GM12875 (cell line): ENCODE data around the gene CACNA1C.

Experiments
- H3K4me3 ChIP-seq: one replicate; pipeline ENCODE4 v1.5.1; 2011; ENCODE audit warnings: low read depth, low read length, control low read depth
- TF ChIP-seq, protein P1 (sequence below): IDR thresholded peaks from 2 replicates; pipeline ENCODE4 v1.5.1; 2011; ENCODE audit warnings: low read depth, mild to moderate bottlenecking, control low read depth, inconsistent platforms, low read length, moderate library complexity, borderline replicate concordance; ENCODE audit not compliant: insufficient read depth

Gene CACNA1C

GRCh38 chr12:2013086-2013485 lies 39.7 kb upstream of the CACNA1C start:
- TF ChIP-seq, protein P1, sequence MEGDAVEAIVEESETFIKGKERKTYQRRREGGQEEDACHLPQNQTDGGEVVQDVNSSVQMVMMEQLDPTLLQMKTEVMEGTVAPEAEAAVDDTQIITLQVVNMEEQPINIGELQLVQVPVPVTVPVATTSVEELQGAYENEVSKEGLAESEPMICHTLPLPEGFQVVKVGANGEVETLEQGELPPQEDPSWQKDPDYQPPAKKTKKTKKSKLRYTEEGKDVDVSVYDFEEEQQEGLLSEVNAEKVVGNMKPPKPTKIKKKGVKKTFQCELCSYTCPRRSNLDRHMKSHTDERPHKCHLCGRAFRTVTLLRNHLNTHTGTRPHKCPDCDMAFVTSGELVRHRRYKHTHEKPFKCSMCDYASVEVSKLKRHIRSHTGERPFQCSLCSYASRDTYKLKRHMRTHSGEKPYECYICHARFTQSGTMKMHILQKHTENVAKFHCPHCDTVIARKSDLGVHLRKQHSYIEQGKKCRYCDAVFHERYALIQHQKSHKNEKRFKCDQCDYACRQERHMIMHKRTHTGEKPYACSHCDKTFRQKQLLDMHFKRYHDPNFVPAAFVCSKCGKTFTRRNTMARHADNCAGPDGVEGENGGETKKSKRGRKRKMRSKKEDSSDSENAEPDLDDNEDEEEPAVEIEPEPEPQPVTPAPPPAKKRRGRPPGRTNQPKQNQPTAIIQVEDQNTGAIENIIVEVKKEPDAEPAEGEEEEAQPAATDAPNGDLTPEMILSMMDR: no peak
- H3K4me3 ChIP-seq: no peak overlapping the region

GRCh38 chr12:2013527-2014223 lies 39.1 kb upstream of the CACNA1C start:
- TF ChIP-seq, protein P1: no peak
- no peak overlapping the region for H3K4me3 ChIP-seq

DNA sequence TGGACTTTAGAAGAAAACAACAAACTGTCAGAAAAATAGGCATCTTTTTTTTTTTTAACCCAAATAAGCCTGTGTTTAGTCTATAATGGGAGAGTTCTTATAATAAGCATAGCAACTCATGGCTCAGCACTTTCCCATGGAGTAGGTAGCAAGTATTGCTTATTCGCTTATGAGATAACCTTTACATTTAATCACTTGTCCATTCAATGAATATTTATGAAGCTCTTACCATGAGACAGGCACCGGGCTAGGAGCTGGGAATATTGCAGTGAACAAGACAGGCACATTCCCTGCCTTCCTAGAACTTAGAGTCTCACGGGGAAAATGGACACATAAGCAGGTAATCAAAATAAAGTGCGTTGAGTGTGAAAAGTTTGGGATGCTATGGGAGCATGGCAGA lies 38.6 kb upstream of the CACNA1C start:
- TF ChIP-seq, protein P1: no peak
- H3K4me3 ChIP-seq: no peak overlapping the region

DNA sequence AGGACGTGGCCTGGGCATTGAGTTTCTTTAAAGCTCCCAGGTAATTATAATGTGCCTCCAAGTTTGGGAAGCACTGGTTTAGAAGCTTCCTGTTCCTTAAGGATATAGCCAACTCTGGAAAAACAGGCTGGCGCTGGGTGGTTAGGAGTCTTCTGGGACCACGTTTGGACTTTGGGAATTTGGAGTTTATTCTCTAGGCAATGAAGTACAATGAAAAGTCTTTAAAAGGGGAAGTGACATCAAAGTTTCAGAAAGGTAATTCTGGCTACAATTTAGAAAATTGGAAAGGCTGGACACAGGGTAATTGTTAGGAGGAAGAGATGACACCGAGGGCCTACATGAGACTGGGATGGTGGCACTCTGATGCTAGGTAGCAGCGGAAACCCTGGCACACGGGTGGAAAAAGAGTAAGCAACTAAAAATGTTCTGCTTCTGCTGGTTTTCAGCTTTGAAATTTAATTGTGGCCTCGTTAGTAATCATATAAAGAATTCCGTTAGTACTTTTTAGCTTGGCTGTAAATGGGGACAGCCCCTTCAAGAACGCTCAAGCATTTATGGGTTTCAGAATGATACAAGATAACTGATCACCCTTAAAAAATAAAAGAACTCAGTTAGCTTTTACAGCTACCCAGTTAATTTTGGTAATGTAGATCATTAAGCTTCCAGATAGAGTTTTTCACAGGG lies 35.8 kb upstream of the CACNA1C start:
- TF ChIP-seq, protein P1: no peak

GRCh38 chr12:2017546-2018337 lies 35.0 kb upstream of the CACNA1C start:
- no peak overlapping the region for H3K4me3 ChIP-seq
- TF ChIP-seq, protein P1: no peak

More for the DNA sequence above, 35.8 kb upstream of the CACNA1C start:
- no peak overlapping the region for H3K4me3 ChIP-seq

DNA sequence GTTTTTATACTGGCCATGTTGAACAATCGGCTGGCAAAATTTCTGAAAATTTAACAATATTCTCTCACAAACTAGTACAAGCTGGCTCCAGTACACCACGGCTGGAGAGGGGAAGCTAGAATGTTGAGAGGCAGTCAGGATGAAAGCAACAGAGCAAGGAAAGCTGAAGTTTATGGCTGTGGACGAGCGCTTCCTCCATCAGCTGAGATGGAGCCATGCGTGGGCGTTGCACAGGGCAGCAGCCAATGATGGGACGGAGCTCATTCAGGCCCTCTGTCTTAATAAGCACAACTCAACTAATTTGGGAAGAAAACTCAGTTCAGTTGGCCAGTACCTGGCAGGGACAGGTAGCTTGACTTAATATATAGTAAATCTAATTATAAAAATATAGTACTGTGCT lies 34.4 kb upstream of the CACNA1C start:
- no peak overlapping the region for H3K4me3 ChIP-seq
- TF ChIP-seq, protein P1: no peak

DNA sequence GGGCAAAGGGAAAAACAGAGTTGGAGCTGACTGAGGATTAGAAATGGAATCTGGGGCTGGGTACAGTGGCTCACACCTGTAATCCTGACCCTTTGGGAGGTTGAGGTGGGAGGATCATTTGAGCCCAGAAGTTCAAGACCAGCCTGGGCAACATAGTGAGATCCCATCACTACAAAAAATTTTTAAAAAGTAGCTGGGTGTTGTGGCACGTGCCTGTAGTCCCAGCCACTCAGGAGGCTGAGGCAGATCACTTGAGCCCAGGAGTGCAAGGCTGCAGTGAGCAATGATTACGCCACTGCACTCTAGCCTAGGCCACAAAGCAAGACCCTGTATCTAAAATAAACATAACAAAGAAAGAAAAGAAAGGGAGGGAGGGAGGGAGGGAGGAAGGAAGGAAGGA lies 33.7 kb upstream of the CACNA1C start:
- no peak overlapping the region for H3K4me3 ChIP-seq
- TF ChIP-seq, protein P1: no peak
